Measurements from ENCODE around the gene SQSTM1. TPM values are rescaled to one million over a fixed set of nuclear protein-coding genes. Genes with fewer than 3 reads are reported as not detected.

The SQSTM1 gene
- total and polyA plus RNA-seq, 4 donors, result 127 to 330 (median 256) TPM

DNA sequence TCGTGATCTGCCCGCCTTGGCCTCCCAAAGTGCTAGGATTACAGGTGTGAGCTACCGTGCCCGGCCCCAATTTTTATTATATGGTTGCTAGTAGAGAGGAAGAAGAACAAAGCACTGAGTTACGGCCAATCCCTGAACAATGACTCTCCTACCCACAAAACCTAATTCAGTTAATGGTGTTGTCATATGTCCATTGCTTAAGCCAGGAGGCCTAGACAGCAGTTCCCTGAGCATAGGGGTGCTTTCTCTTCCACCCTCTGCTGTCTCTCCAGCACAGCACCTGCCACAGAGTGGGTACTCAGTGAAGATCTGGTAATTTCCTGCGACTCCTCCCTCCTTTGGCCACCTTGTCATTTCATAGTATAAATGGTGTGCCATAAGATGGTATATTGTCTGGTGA lies 48.4 kb upstream of the SQSTM1 start (continued):
- TF ChIP-seq, protein P1, sequence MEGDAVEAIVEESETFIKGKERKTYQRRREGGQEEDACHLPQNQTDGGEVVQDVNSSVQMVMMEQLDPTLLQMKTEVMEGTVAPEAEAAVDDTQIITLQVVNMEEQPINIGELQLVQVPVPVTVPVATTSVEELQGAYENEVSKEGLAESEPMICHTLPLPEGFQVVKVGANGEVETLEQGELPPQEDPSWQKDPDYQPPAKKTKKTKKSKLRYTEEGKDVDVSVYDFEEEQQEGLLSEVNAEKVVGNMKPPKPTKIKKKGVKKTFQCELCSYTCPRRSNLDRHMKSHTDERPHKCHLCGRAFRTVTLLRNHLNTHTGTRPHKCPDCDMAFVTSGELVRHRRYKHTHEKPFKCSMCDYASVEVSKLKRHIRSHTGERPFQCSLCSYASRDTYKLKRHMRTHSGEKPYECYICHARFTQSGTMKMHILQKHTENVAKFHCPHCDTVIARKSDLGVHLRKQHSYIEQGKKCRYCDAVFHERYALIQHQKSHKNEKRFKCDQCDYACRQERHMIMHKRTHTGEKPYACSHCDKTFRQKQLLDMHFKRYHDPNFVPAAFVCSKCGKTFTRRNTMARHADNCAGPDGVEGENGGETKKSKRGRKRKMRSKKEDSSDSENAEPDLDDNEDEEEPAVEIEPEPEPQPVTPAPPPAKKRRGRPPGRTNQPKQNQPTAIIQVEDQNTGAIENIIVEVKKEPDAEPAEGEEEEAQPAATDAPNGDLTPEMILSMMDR (IDR thresholded peaks at IDR 0.05; ENCODE audit: low read depth, low read length, missing input control), result no peak
- TF ChIP-seq TAF1 (conservative IDR thresholded peaks at IDR 0.05) (no peak), SP1 (IDR thresholded peaks at IDR 0.05) (no peak), YY1 (IDR thresholded peaks at IDR 0.05) (no peak)
- TF ChIP-seq, protein P2, sequence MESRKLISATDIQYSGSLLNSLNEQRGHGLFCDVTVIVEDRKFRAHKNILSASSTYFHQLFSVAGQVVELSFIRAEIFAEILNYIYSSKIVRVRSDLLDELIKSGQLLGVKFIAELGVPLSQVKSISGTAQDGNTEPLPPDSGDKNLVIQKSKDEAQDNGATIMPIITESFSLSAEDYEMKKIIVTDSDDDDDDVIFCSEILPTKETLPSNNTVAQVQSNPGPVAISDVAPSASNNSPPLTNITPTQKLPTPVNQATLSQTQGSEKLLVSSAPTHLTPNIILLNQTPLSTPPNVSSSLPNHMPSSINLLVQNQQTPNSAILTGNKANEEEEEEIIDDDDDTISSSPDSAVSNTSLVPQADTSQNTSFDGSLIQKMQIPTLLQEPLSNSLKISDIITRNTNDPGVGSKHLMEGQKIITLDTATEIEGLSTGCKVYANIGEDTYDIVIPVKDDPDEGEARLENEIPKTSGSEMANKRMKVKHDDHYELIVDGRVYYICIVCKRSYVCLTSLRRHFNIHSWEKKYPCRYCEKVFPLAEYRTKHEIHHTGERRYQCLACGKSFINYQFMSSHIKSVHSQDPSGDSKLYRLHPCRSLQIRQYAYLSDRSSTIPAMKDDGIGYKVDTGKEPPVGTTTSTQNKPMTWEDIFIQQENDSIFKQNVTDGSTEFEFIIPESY (IDR thresholded peaks at IDR 0.05), result no peak

DNA sequence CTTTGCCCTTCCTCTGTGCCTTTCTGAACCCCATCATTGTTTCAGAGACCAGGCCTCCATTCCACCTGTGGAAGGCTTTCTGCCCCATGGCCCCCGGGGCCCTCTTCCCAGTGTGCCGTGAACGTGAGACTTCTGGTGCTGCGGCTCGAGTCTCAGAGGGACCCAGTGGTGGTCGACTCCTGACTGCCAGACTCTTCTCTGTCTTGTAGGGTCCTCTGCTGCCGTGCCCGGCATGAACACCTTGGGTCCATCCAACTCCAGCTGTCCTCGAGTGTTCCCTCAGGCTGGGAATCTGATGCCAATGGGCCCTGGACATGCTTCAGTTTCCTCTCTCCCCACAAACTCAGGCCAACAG lies 47.0 kb upstream of the SQSTM1 start:
- Histone ChIP-seq H3K4me1 (ENCODE audit: control insufficient read depth in 4 of 4, insufficient read depth in 4 of 4, low read length in 3 of 4) (peaks cover 0 to 4% (median 1%) of the 10 kb centered on the region in 4 donors), H3K9ac (ENCODE audit: low read depth in 1 of 2, low read length in 2 of 2) (no peak overlapping the region), H3K36me3 (ENCODE audit: control insufficient read depth in 4 of 4, insufficient read depth in 3 of 4, low read depth in 1 of 4, low read length in 3 of 4) (peaks cover 15 to 63% (median 53%) of the 10 kb centered on the region in 4 donors), H3K4me3 (ENCODE audit: low read depth in 1 of 3, low read length in 3 of 3) (no peak overlapping the region), H3K27me3 (ENCODE audit: control insufficient read depth in 4 of 4, insufficient read depth in 4 of 4, low read length in 3 of 4) (no peaks in the 10 kb centered on the region), H3K27ac (ENCODE audit: low read depth in 1 of 2, low read length in 2 of 2) (no peak overlapping the region), H3K9me3 (ENCODE audit: control insufficient read depth in 4 of 4, low read length in 3 of 4) (no peaks in the 10 kb centered on the region)
- TF ChIP-seq SP1 (IDR thresholded peaks at IDR 0.05), result no peak
- no peak for TF ChIP-seq GABPA (IDR thresholded peaks at IDR 0.05 in 1 of 2, conservative IDR thresholded peaks at IDR 0.05 in 1 of 2)
- TF ChIP-seq TAF1 (conservative IDR thresholded peaks at IDR 0.05), result no peak
- TF ChIP-seq, protein P3, sequence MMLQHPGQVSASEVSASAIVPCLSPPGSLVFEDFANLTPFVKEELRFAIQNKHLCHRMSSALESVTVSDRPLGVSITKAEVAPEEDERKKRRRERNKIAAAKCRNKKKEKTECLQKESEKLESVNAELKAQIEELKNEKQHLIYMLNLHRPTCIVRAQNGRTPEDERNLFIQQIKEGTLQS (IDR thresholded peaks at IDR 0.05), result no peak
- no peak for TF ChIP-seq NR2F2 (IDR thresholded peaks at IDR 0.05)
- TF ChIP-seq JUND (IDR thresholded peaks at IDR 0.05), result no peak
- no peak for TF ChIP-seq FOXA2 (IDR thresholded peaks at IDR 0.05)
- TF ChIP-seq HNF4G (IDR thresholded peaks at IDR 0.05), result no peak
- TF ChIP-seq, protein P1 (IDR thresholded peaks at IDR 0.05; ENCODE audit: low read depth, low read length, missing input control), result no peak
- TF ChIP-seq, protein P4, sequence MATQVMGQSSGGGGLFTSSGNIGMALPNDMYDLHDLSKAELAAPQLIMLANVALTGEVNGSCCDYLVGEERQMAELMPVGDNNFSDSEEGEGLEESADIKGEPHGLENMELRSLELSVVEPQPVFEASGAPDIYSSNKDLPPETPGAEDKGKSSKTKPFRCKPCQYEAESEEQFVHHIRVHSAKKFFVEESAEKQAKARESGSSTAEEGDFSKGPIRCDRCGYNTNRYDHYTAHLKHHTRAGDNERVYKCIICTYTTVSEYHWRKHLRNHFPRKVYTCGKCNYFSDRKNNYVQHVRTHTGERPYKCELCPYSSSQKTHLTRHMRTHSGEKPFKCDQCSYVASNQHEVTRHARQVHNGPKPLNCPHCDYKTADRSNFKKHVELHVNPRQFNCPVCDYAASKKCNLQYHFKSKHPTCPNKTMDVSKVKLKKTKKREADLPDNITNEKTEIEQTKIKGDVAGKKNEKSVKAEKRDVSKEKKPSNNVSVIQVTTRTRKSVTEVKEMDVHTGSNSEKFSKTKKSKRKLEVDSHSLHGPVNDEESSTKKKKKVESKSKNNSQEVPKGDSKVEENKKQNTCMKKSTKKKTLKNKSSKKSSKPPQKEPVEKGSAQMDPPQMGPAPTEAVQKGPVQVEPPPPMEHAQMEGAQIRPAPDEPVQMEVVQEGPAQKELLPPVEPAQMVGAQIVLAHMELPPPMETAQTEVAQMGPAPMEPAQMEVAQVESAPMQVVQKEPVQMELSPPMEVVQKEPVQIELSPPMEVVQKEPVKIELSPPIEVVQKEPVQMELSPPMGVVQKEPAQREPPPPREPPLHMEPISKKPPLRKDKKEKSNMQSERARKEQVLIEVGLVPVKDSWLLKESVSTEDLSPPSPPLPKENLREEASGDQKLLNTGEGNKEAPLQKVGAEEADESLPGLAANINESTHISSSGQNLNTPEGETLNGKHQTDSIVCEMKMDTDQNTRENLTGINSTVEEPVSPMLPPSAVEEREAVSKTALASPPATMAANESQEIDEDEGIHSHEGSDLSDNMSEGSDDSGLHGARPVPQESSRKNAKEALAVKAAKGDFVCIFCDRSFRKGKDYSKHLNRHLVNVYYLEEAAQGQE (IDR thresholded peaks at IDR 0.05), result no peak
- WGBS, result 98% methylated on average over 9 of the region's 9 CpGs
- DNase-seq (ENCODE audit: low spot score), result no peak

All from liver (tissue), 9 donors.